ENCODE data around the gene UTY.
"Not testable (repeated sequence)": the region's sequence is repeated elsewhere in the genome, so short reads cannot be mapped to it uniquely, and the experiment has no call there.

The UTY gene

GRCh38 chrY:13296176-13296890 lies 183.5 kb downstream of the UTY start:
- no peak for DNase-seq

DNA sequence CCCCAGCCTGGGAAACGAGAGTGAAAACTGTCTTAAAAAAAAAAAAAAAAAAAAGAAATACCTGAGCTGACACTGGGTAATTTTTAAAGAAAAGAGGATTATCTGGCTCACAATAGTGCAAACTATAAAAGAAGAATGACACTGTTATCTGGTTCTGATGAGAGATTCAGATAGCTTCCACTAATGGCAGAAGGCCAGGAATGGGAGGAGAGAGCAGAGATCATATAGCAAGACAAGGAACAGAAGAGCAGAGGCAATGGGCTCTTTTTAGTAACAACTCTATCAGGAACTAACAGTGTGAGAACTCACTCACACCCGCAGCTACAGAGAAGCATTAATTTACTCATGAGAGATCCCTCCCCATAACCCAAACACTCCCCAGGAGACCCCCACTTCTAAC lies 184.8 kb downstream of the UTY start:
- no peak for DNase-seq

DNA sequence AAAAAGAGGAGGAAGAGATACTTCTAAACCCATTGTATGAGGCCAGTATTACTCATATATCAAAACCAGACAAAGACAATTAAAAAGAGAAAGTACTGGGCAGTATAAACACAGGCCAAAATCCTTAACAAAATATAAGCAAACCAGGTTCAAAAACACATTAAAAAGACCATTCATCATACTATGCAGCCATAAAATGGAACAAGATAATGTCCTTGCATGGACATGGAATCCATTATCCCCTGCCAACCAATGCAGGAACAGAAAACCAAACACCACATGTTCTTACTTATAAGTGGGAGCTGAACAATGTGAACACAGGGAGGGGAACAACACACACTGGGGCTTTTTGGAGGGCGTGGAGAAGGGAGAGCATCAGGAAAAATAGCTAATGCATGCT lies 188.6 kb downstream of the UTY start:
- no peak for DNase-seq

DNA sequence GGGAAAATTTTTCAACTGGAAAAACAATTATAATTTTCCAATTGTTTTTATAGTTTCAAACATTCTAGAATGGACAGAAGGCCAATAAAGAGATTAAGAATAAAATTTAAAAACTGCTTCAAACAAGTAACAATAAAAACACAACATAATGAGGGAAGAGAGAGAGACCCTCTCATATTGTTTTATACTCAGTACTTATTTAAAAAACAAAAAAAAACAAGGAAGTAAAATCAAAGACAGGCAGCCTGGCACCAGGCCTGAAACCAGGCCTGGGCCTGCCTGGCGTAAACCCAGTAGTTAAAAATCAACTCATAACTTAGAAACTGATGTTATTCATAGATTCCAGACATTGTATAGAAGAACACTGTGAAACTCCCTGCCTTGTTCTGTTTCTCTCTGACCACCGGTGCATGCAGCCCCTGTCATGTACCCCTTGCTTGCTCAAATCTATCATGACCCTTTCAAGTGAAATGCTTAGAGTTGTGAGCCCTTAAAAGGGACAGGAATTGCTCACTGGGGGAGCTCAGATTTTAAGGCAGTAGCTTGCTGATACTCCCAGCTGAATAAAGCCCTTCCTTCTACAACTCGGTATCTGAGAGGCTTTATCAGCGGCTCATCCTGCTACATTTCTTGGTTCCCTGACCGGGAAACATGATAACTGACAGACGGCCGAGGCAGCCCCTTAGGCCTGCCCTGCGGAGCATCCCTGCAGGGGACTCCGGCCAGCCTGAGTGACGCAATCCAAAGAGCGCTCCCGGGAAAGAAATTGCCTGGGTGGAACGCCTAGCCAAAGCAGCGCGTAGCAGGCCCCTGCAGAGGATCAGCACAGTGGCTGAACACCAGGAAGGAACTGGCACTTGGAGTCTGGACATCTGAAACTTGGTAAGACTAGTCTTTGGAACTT lies 197.4 kb downstream of the UTY start:
- DNase-seq, result not testable (repeated sequence)

- DNase-seq, result no peak
Measured at GRCh38 chrY:13279561-13279960, 200.3 kb downstream of the UTY start.

DNA sequence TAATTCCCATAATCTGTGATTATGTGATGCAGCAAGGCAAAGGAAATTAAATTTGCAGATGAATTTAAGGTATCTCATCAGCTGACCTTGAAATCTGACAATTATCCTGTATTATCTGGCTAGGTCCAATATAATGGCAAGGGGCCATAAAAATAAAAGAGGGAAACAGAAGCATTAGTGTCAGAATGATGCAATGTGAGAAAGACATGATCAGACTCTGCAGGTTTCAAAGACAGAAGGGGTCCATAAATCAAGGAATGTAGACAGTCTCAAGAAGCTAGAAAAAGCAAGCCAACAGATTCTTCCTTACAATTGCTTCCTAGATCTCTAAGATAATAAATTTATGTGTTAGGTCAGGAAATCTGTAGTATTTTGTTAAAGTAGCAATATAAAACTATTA lies 208.1 kb downstream of the UTY start:
- DNase-seq, result no peak

GRCh38 chrY:13253941-13254440 lies 225.8 kb downstream of the UTY start:
- DNase-seq, result not testable (repeated sequence)

DNA sequence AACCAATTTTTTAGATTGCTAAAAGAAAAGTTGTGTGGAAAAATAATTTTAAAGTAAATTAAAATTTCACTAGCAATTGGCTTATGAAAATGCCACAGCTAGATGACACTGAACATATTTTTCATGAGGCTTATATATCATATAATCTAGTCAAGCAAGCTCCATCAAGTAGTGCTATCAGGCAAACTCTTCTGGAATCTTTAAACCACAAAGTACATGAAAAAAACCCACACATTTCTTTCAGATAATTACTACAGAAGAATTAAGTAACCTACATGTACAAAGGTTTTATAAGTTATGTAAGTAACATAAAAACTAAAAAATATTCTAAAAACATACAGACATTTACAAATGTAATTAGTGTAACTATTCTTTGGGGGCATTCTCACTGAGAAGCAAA lies 229.4 kb downstream of the UTY start:
- DNase-seq, result no peak

DNA sequence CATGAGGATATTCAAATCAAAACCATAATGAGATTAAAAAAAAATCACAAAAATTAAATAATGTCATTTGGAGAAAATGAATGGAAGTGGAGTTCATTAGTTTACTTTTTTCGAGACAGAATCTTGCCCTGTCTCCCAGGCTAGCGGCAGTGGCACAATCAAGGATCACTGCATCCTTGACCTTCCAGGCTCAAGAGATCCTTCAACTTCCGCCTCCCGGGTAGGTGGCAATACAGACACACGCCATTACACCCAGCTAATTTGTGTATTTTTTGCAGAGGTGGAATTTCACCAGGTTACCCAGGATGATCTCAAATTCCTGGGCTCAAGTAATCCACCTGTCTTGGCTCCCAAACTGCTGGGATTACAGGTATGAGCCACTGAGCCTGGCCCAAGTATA lies 236.1 kb downstream of the UTY start:
- DNase-seq, result no peak

DNA sequence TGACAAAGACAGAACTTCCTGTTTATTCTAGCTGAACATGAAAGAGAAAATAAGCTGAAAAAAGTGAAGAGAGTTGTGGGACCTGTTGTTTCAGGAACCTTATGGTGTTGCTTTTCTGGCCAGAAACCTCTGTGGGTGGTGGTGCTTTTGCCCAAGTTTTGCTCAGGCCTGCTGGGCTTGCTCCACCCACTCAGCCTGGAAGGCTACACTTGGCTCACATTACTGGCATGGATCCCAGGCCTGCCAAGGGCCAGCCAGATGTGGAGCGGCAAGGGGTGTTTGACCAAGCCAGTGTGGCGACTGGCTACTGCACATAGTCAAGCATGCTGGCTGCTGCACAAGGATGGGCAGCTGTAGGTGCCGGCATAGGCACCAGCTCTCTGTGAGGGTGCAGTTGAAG lies 245.9 kb downstream of the UTY start:
- no peak for DNase-seq

- DNase-seq, result no peak
Measured at GRCh38 chrY:13233118-13233517, 246.7 kb downstream of the UTY start.

DNA sequence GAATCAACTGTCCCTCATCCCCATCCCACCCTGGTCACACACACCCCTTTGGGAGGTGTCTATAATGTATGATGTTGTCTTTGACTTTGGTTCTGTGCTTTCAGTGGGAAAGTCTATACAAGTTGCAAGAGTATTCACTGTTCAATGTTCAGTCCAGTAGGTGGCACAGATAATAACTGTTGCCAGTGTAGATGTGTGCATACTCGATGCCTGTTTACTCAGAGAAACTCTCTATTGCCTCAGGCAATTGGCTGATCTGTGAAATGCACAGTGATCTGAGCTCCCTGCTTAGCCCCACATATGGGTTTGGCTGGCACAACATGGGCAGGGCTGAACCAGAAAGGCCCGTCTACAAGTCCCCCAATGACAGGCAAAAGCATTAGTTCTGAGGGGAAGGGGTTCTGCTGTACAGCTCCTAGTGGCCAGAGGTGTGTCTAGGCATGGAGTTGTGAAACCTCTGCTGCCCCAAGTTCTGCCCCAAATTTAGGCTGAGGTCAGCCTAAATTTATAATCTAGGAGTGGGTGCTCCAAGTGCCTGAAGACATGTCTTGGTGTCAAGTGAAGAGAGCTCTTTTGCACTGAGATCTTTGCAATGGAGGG lies 252.4 kb downstream of the UTY start:
- DNase-seq, result no peak

- DNase-seq, result no peak
Measured at GRCh38 chrY:13210961-13211646, 268.7 kb downstream of the UTY start.

GRCh38 chrY:13205214-13205613 lies 274.6 kb downstream of the UTY start:
- DNase-seq, result no peak

Measured in activated CD4-positive, CD25-positive, alpha-beta regulatory T cell treated with anti-CD3 and anti-CD28 coated beads, Interleukin-2, amount 50 U/mL, for 72 hours (primary cell).